ENCODE measurements around the gene TRIM37.

The TRIM37 gene

DNA sequence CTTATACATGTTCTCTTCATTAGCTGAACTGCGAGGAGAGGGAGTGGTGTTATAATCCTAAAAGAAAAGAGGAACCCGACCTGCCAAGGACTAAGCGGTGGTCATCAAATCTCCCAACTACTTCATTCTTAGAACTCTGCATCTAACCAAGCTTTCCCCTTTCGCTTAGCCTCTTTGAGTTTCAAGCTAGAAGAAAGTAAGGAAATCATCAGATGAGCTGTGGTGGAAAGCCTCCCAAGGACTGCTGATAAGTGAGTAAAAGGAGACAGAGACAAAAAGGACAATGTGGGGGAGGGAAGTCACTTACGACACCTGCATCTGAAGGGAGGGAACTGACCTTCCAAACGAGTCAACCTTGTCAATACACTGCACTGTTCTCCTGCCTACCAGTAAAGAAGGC lies 121.3 kb downstream of the TRIM37 start:
- no peak overlapping the region for H3K27ac ChIP-seq (ENCODE audit: extremely low read depth, low read depth, low read length)
- TF ChIP-seq, protein P1, sequence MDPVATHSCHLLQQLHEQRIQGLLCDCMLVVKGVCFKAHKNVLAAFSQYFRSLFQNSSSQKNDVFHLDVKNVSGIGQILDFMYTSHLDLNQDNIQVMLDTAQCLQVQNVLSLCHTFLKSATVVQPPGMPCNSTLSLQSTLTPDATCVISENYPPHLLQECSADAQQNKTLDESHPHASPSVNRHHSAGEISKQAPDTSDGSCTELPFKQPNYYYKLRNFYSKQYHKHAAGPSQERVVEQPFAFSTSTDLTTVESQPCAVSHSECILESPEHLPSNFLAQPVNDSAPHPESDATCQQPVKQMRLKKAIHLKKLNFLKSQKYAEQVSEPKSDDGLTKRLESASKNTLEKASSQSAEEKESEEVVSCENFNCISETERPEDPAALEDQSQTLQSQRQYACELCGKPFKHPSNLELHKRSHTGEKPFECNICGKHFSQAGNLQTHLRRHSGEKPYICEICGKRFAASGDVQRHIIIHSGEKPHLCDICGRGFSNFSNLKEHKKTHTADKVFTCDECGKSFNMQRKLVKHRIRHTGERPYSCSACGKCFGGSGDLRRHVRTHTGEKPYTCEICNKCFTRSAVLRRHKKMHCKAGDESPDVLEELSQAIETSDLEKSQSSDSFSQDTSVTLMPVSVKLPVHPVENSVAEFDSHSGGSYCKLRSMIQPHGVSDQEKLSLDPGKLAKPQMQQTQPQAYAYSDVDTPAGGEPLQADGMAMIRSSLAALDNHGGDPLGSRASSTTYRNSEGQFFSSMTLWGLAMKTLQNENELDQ (tag by site-specific recombination; IDR thresholded peaks at IDR 0.05; ENCODE audit: low read depth) = no peak
- TF ChIP-seq, protein P2, sequence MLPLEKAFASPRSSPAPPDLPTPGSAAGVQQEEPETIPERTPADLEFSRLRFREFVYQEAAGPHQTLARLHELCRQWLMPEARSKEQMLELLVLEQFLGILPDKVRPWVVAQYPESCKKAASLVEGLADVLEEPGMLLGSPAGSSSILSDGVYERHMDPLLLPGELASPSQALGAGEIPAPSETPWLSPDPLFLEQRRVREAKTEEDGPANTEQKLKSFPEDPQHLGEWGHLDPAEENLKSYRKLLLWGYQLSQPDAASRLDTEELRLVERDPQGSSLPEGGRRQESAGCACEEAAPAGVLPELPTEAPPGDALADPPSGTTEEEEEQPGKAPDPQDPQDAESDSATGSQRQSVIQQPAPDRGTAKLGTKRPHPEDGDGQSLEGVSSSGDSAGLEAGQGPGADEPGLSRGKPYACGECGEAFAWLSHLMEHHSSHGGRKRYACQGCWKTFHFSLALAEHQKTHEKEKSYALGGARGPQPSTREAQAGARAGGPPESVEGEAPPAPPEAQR (tag by site-specific recombination; IDR thresholded peaks at IDR 0.05) = no peak
- TF ChIP-seq ZNF510 (tag by site-specific recombination; IDR thresholded peaks at IDR 0.05; ENCODE audit: insufficient replicate concordance) = no peak
- TF ChIP-seq ZNF747 (tag by site-specific recombination; IDR thresholded peaks at IDR 0.05) = no peak
- no peak for TF ChIP-seq YY1 (tag by site-specific recombination; IDR thresholded peaks at IDR 0.05)
- no peak for TF ChIP-seq ZNF664 (tag by site-specific recombination; IDR thresholded peaks at IDR 0.05)
- H3K36me3 ChIP-seq (ENCODE audit: control insufficient read depth in 2 of 2, insufficient read depth in 1 of 2, low read length in 2 of 2) = peaks cover 0 to 2% of the 10 kb centered on the region in 2 experiments; a peak in 2 of 3 replicates
- CTCF ChIA-PET = interaction anchor here (0.6 to 1.5 kb wide), 2 partner anchors 14 to 189 kb away, joined by 3 to 8 read pairs; no protein-coding TSS in a partner anchor
- POLR2A ChIA-PET = interaction anchor here (1.4 kb wide), 1 partner anchor 353 kb away, joined by 4 read pairs; no protein-coding TSS in a partner anchor
- no peaks in the 10 kb centered on the region for H3K9me3 ChIP-seq (ENCODE audit: control insufficient read depth, insufficient read depth, low read depth, low read length)
- no peaks in the 10 kb centered on the region for H3K4me1 ChIP-seq (ENCODE audit: control insufficient read depth, insufficient read depth, low read length)
- H3K4me3 ChIP-seq (ENCODE audit: low read depth, low read length) = no peak overlapping the region

DNA sequence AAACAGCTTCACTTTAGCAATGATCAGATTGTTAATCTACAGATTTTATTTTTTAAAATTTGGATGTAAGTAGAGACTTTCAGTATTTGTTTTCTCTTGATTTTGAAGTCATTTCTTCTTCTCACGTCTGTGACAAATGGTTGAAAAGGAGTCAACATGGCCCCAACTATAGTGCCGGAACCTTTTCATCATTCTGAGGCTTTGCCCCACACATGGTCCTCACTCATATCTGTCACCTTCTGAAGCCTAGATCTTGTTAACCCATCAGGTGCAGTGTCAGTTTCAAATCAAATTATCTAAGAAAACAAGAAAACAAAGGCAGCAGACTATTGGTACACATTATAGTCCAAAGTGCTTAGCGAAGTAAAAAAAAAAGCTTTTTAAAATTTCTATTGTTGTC lies 124.1 kb downstream of the TRIM37 start:
- Histone ChIP-seq H3K36me3 (ENCODE audit: control insufficient read depth in 2 of 2, insufficient read depth in 1 of 2, low read length in 2 of 2) (peaks cover 0 to 8% of the 10 kb centered on the region in 2 experiments; a peak in 1 of 3 replicates), H3K27ac (ENCODE audit: extremely low read depth, low read depth, low read length) (no peak overlapping the region), H3K9me3 (ENCODE audit: control insufficient read depth, insufficient read depth, low read depth, low read length) (no peaks in the 10 kb centered on the region), H3K4me1 (ENCODE audit: control insufficient read depth, insufficient read depth, low read length) (no peaks in the 10 kb centered on the region), H3K4me3 (ENCODE audit: low read depth, low read length) (no peak overlapping the region)
- TF ChIP-seq ZNF426 (tag by site-specific recombination; IDR thresholded peaks at IDR 0.05) = no peak
- TF ChIP-seq, protein P3, sequence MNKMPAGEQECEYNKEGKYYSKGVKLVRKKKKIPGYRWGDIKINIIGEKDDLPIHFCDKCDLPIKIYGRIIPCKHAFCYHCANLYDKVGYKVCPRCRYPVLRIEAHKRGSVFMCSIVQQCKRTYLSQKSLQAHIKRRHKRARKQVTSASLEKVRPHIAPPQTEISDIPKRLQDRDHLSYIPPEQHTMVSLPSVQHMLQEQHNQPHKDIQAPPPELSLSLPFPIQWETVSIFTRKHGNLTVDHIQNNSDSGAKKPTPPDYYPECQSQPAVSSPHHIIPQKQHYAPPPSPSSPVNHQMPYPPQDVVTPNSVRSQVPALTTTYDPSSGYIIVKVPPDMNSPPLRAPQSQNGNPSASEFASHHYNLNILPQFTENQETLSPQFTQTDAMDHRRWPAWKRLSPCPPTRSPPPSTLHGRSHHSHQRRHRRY (tag by site-specific recombination; IDR thresholded peaks at IDR 0.05) = no peak
- no peak for TF ChIP-seq HOXA7 (CRISPR knock-in tag; IDR thresholded peaks at IDR 0.05; ENCODE audit: borderline replicate concordance)
- no peak for TF ChIP-seq HOXC10 (CRISPR knock-in tag; IDR thresholded peaks at IDR 0.05)
- TF ChIP-seq HOXD13 (CRISPR knock-in tag; IDR thresholded peaks at IDR 0.05; ENCODE audit: borderline replicate concordance) = no peak
- TF ChIP-seq YY1 (tag by site-specific recombination; IDR thresholded peaks at IDR 0.05) = no peak
- no peak for TF ChIP-seq SALL2 (tag by site-specific recombination; IDR thresholded peaks at IDR 0.05; ENCODE audit: borderline replicate concordance)
- no peak for TF ChIP-seq ZNF266 (tag by site-specific recombination; IDR thresholded peaks at IDR 0.05; ENCODE audit: low read depth)
- no peak for TF ChIP-seq ZNF174 (tag by site-specific recombination; IDR thresholded peaks at IDR 0.05)
- no peak for TF ChIP-seq ZBTB20 (tag by site-specific recombination; IDR thresholded peaks at IDR 0.05)
- TF ChIP-seq, protein P4, sequence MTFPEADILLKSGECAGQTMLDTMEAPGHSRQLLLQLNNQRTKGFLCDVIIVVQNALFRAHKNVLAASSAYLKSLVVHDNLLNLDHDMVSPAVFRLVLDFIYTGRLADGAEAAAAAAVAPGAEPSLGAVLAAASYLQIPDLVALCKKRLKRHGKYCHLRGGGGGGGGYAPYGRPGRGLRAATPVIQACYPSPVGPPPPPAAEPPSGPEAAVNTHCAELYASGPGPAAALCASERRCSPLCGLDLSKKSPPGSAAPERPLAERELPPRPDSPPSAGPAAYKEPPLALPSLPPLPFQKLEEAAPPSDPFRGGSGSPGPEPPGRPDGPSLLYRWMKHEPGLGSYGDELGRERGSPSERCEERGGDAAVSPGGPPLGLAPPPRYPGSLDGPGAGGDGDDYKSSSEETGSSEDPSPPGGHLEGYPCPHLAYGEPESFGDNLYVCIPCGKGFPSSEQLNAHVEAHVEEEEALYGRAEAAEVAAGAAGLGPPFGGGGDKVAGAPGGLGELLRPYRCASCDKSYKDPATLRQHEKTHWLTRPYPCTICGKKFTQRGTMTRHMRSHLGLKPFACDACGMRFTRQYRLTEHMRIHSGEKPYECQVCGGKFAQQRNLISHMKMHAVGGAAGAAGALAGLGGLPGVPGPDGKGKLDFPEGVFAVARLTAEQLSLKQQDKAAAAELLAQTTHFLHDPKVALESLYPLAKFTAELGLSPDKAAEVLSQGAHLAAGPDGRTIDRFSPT (tag by site-specific recombination; IDR thresholded peaks at IDR 0.05) = no peak
- TF ChIP-seq ZNF292 (tag by site-specific recombination; IDR thresholded peaks at IDR 0.05; ENCODE audit: borderline replicate concordance, low read depth) = no peak
- no peak for TF ChIP-seq MZF1 (tag by site-specific recombination; IDR thresholded peaks at IDR 0.05; ENCODE audit: borderline replicate concordance)
- no peak for TF ChIP-seq ZNF555 (tag by site-specific recombination; conservative IDR thresholded peaks at IDR 0.05)
- TF ChIP-seq ZNF16 (tag by site-specific recombination; IDR thresholded peaks at IDR 0.05; ENCODE audit: low read depth) = no peak
- TF ChIP-seq, protein P2 (tag by site-specific recombination; IDR thresholded peaks at IDR 0.05) = no peak
- TF ChIP-seq, protein P5, sequence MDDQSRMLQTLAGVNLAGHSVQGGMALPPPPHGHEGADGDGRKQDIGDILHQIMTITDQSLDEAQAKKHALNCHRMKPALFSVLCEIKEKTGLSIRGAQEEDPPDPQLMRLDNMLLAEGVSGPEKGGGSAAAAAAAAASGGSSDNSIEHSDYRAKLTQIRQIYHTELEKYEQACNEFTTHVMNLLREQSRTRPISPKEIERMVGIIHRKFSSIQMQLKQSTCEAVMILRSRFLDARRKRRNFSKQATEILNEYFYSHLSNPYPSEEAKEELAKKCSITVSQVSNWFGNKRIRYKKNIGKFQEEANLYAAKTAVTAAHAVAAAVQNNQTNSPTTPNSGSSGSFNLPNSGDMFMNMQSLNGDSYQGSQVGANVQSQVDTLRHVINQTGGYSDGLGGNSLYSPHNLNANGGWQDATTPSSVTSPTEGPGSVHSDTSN (CRISPR knock-in tag; IDR thresholded peaks at IDR 0.05) = no peak
- TF ChIP-seq, protein P6, sequence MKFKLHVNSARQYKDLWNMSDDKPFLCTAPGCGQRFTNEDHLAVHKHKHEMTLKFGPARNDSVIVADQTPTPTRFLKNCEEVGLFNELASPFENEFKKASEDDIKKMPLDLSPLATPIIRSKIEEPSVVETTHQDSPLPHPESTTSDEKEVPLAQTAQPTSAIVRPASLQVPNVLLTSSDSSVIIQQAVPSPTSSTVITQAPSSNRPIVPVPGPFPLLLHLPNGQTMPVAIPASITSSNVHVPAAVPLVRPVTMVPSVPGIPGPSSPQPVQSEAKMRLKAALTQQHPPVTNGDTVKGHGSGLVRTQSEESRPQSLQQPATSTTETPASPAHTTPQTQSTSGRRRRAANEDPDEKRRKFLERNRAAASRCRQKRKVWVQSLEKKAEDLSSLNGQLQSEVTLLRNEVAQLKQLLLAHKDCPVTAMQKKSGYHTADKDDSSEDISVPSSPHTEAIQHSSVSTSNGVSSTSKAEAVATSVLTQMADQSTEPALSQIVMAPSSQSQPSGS (tag by site-specific recombination; IDR thresholded peaks at IDR 0.05; ENCODE audit: low read depth) = no peak
- TF ChIP-seq ZNF501 (tag by site-specific recombination; IDR thresholded peaks at IDR 0.05) = no peak
- CTCF ChIA-PET = interaction anchor here (0.7 kb wide), 1 partner anchor 552 kb away, joined by 4 read pairs; no protein-coding TSS in a partner anchor
- POLR2A ChIA-PET = no interaction called here
